HG03280 (cell line): ENCODE measurements around the gene SUPT4H1.

ENCODE experiments used
- ATAC-seq: cut with Tn5 transposase; IDR thresholded peaks from one replicate; pipeline ENCODE4 v1.9.1; 2021; ENCODE audit warnings: mild to moderate bottlenecking, moderate library complexity; ENCODE audit not compliant: unreplicated experiment

The SUPT4H1 gene

GRCh38 chr17:58307468-58308172 is 44.4 kb downstream of the SUPT4H1 start:
- no peak for ATAC-seq

DNA sequence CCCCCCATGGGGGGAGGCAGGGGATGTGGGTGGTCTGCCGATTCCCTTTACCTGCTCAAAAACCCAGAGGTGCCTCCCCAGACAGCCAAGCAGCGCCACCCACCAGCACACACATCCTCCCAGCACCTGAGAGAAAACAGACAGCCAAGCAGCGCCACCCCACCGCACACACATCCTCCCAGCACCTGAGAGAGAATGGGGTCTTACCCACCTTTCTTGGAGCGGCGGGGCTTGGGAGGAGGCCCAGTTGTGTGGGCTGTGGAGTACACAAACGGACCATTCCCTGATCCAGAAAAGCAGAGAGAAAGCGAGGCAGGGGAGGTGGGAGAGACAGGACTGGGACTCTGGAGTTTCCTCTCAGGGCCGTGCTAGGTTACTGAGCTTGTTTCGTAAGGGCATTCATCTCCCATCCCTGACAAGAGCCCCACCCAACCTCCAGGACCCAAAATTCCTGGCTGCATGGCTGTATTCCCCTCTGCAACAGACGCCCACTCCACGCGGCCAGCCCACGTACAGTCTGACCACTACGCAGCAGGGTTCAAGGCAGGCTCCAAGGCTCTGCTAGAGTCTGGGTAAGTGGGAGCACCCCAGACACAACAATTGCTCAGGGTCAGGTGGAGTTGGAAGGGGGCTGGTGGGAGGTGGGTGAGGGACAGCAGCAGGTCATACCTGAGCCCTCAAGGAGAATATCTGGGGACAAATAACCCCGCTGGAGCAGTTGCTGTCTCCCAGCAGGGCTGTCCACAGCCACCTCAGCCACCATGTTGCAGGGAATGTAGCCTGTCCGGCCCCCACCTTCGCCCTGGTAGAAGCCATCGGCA is 45.7 kb downstream of the SUPT4H1 start:
- no peak for ATAC-seq

GRCh38 chr17:58305626-58306025 is 46.4 kb downstream of the SUPT4H1 start:
- ATAC-seq: no peak

GRCh38 chr17:58304750-58305486 is 47.1 kb downstream of the SUPT4H1 start:
- no peak for ATAC-seq

GRCh38 chr17:58303971-58304749 is 47.8 kb downstream of the SUPT4H1 start:
- no peak for ATAC-seq

- no peak for ATAC-seq
Observed at GRCh38 chr17:58302919-58303585, 48.9 kb downstream of the SUPT4H1 start.

DNA sequence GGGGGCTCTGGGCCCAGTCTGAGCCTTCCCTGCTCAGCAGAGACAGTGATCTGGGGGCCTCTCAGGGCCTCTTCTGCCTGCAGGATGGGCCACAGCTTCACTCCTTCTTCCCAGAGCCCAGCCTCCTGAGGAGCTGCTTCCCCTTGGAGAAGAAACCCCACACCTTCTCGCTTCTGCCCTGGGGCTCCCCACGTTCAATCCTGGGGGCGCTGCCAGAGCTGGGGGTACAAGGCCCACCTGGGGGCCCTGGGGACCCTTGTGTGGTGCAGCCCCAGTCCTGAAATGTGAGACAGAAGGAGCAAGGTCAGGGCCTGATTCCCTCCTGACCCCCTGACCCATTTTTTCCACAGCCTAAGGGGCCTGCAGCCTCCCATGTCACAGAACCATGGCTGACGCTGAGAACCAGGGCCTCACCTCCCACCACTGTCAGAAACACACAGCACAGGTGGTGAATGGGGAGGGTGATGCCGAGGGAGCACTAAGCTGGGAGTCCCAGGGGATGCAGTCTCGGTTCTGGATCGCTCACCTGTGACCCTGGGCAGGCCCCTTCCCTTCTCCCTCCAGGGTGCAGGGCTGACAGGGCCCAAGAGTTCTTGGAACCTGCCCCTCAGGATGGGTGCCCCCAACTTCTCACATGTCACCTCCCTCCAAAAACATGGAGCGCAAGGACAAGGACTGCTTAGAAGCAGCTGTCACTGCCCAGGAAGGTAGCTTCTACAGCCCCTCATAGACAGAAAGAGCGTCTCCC is 49.7 kb downstream of the SUPT4H1 start:
- ATAC-seq: no peak

GRCh38 chr17:58301504-58302150 is 50.4 kb downstream of the SUPT4H1 start:
- ATAC-seq: no peak

- ATAC-seq: no peak
Observed at GRCh38 chr17:58300336-58300735, 51.7 kb downstream of the SUPT4H1 start.
